Measurements from ENCODE around the gene CDH5.

CDH5 gene

GRCh38 chr16:66354034-66354909, 12.2 kb upstream of the CDH5 start:
- no peak for DNase-seq

GRCh38 chr16:66355526-66355925, 11.0 kb upstream of the CDH5 start:
- DNase-seq, result no peak

- no peak for DNase-seq
Measured at GRCh38 chr16:66357523-66357928, 9.0 kb upstream of the CDH5 start.

DNA sequence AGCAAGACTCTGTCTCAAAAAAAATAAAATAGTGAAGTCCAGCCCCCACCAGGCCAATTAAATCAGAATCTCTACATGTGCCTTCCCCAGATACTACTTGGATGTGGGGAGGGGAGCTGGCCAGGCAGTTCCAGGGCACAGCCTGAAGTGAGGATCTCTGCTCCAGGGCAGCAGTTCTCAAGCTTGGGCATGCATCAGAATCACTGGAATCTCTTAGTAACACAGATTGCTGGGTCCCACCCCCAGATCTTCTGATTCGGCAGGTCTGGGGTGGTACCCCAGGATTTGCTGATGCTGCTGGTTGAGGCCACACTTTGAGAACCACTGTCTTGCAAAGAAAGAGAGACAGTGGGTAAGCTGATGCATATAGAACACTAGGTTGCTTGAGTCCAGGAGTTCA, 8.3 kb upstream of the CDH5 start:
- no peak for DNase-seq

GRCh38 chr16:66359012-66359411, 7.5 kb upstream of the CDH5 start:
- DNase-seq, result no peak

GRCh38 chr16:66359811-66360608, 6.5 kb upstream of the CDH5 start:
- no peak for DNase-seq

GRCh38 chr16:66360624-66361324, 5.7 kb upstream of the CDH5 start:
- DNase-seq, result no peak

DNA sequence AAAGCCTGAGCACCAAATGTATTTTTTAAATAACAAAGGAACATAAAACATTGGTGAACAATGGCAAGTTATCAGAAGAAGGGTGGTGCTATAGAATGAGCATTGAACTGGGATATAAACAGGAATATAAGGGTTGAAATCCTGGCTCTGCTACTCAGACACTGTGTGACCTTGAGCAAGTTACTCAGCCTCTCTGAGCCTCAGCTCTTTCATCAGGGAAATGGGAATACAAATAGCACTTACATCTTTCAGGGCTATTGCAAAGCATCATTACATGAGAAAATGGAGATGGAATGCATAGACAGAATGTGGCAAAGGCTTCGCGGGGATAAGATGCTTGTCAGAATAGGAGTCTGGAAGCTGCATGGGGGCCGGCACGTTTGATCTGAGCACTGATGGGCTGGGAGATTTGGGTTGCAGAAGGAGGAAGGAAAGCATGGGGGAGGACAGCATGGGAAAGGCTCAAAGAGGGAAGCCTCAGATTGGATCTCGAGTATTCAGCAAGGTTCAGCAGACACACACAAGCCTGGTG, 4.8 kb upstream of the CDH5 start:
- DNase-seq, result no peak

GRCh38 chr16:66363211-66363777, 3.2 kb upstream of the CDH5 start:
- DNase-seq, result no peak

DNA sequence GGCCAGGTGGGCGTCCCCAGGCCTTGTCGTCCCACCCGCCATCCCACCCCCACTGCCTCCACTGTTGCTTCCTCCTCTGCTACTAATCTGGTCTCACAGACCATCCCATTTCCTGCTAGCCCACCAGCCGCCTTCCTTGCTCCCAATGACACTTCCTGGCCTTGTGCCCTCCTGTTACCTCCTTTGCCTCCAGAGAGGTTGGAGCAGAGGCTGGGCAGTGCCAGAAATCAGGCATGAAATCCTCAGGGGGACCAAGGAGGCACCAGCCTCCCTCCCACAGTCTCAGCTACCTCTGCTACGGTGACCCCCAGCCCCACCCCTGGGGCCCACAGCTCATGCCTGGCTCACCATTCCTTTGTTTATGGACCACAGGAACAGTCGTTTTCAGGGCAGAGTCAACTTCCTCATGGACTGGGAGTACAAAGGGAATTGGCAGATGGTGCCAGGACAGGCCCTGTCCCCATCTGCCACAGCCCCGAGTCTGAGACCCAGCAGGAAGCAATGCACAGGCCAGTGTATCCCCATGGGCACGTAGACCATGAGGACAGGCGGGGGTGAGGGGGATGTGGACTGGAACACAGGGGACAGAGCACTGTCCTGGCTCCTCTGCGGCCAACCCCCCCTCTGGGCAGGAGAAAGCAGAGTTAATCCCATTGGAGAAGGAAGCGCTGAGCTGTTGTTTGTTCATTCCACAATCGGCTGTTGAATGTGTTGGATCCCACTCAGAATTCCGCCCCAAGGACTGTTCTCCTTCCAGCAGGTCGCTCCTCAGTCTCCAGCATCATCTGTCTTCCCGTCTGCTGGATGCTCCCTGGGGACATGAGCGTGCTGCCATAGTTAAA, 2.2 kb upstream of the CDH5 start:
- DNase-seq, result no peak

- no peak for DNase-seq
Measured at GRCh38 chr16:66364959-66365306, 1.6 kb upstream of the CDH5 start.

DNA sequence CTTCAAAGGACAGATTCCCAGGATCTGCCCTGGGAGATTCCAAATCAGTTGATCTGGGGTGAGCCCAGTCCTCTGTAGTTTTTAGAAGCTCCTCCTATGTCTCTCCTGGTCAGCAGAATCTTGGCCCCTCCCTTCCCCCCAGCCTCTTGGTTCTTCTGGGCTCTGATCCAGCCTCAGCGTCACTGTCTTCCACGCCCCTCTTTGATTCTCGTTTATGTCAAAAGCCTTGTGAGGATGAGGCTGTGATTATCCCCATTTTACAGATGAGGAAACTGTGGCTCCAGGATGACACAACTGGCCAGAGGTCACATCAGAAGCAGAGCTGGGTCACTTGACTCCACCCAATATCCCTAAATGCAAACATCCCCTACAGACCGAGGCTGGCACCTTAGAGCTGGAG, 840 bp upstream of the CDH5 start:
- no peak for DNase-seq

GRCh38 chr16:66367968-66368891, 1.7 kb downstream of the CDH5 start:
- no peak for DNase-seq

GRCh38 chr16:66369055-66369592, 2.6 kb downstream of the CDH5 start:
- no peak for DNase-seq

GRCh38 chr16:66370786-66371684, 4.5 kb downstream of the CDH5 start:
- no peak for DNase-seq

- no peak for DNase-seq
Measured at GRCh38 chr16:66372078-66372897, 5.8 kb downstream of the CDH5 start.

DNA sequence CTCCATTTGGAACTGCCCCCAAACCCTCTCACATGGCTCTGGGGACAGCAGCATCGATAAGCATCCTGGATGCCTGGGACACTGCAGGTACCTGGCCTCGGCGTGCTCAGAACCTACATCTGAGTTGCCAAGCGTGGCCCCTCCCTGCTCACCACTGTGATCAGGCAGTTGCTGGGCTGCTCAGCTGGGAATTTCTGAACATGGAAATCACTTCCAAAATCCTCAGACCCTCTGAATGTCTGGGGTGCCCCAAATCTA, 6.3 kb downstream of the CDH5 start:
- DNase-seq, result no peak

GRCh38 chr16:66373667-66374066, 7.2 kb downstream of the CDH5 start:
- no peak for DNase-seq

- no peak for DNase-seq
Measured at GRCh38 chr16:66374176-66374575, 7.7 kb downstream of the CDH5 start.

Measured in activated effector memory CD4-positive, alpha-beta T cell treated with anti-CD3 and anti-CD28 coated beads, Interleukin-2, amount 50 U/mL, for 16 hours (primary cell).